HepG2 (cell line): ENCODE measurements around the gene KCTD19. TPM values are rescaled to one million over a fixed set of nuclear protein-coding genes. Genes with fewer than 3 reads are reported as not detected.

ENCODE experiments used
- SETDB1 ChIP-seq: sonication (generic); formaldehyde crosslinking; IDR thresholded peaks from 2 replicates; pipeline ENCODE4 v1.5.1; 2020; ENCODE audit warnings: missing genetic modification reagents, mild to moderate bottlenecking, borderline replicate concordance
- ZNF430 ChIP-seq: sonication (generic); formaldehyde crosslinking; IDR thresholded peaks from 2 replicates; pipeline ENCODE4 v1.9.0; 2021; ENCODE audit warnings: mild to moderate bottlenecking, missing genetic modification reagents
- ZNF891 ChIP-seq: sonication (generic); formaldehyde crosslinking; IDR thresholded peaks from 2 replicates; pipeline ENCODE4 v1.5.0; 2020; ENCODE audit warnings: mild to moderate bottlenecking, missing genetic modification reagents
- polyA plus RNA-seq, 8 experiments: library from polyadenylated mRNA; depleted of rRNA in 3 of 8; stranded (reverse) in 7 of 8; unstranded in 1 of 8; fragments of >200 nt; fragmentation: Illumina TruSeq in 4 of 8; extraction: Trizol in 4 of 8; gene quantifications; 2 replicates each; pipeline versions ENCODE4 v1.2.1 to v1.2.3, GENCODE V29; 2011 to 2016; ENCODE audit warnings: low read depth in 4 of 8, missing spikeins in 1 of 8, mixed read lengths in 1 of 8; ENCODE audit not compliant: insufficient read depth in 1 of 8
- total RNA-seq, 5 experiments: library from RNA; depleted of rRNA; stranded (reverse); fragments of >200 nt; fragmentation: Illumina TruSeq; extraction: Trizol; gene quantifications; 2 replicates each; pipeline ENCODE4 v1.2.3, GENCODE V29; 2016; ENCODE audit warnings: low read depth in 1 of 5
- TF ChIP-seq, protein P1 (sequence below): sonication (generic); formaldehyde crosslinking; IDR thresholded peaks from 2 replicates; pipeline ENCODE4 v1.4.0; 2020; ENCODE audit warnings: mild to moderate bottlenecking, missing genetic modification reagents
- TF ChIP-seq, protein P2 (sequence below): sonication (generic); formaldehyde crosslinking; IDR thresholded peaks from 2 replicates; pipeline ENCODE4 v1.8.1; 2022; ENCODE audit warnings: low read depth, mild to moderate bottlenecking, missing genetic modification reagents
- TF ChIP-seq, protein P3 (sequence below): sonication (generic); formaldehyde crosslinking; IDR thresholded peaks from 2 replicates; pipeline ENCODE4 v1.4.0; 2020; ENCODE audit warnings: mild to moderate bottlenecking, missing genetic modification reagents, borderline replicate concordance
- TF ChIP-seq, protein P4 (sequence below): sonication (generic); formaldehyde crosslinking; IDR thresholded peaks from 2 replicates; pipeline ENCODE4 v1.5.1; 2020; ENCODE audit warnings: missing genetic modification reagents, mild to moderate bottlenecking, borderline replicate concordance
- TF ChIP-seq, protein P5 (sequence below), 2 experiments: sonication (generic) in 1 of 2; formaldehyde crosslinking in 1 of 2; IDR thresholded peaks; 2 replicates each; pipeline versions ENCODE4 v1.6.1 to v1.9.0; 2014 to 2022; ENCODE audit warnings: antibody characterized with exemption in 1 of 2, borderline replicate concordance in 1 of 2, inconsistent platforms in 1 of 2, low read depth in 1 of 2, missing genetic modification reagents in 1 of 2
- TF ChIP-seq, protein P6 (sequence below): IDR thresholded peaks from 2 replicates; pipeline ENCODE4 v1.6.1; 2016; ENCODE audit warnings: low read depth

Gene KCTD19
- total and polyA plus RNA-seq, 2 of the 13 experiments (the other 11 are each of a cell fraction or from before 2014, with no cell fraction given): not detected

DNA sequence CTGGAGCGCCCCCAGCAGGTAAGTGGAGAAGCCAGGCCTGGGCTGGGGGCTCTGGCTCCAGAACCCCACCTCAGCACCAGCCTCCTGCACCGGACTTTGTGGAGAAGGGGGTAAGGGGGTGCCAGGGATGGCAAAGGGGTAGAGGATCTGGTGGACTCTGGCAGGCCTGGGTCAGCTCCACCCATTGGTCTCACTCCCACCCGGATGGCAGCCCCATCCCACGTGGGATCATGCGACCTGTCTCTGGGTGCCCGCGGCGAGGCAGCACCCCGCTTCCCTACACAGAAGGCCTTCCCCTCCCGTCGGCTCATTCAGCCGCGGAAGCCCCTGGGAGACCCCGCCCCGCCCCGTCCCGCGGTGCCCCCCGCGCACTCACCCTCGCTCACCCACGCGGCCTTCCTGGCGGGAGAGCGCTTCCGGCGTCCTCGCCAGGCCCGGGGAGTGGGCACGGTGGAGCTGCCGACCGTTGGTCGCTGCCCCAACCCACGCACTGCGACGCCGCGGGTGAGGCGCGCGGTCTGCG is 47.7 kb downstream of the KCTD19 start (continued):
- TF ChIP-seq ZNF891 (CRISPR knock-in tag): peak; percentile 79; the same call in 1 of the 2 replicates
- TF ChIP-seq, protein P1, sequence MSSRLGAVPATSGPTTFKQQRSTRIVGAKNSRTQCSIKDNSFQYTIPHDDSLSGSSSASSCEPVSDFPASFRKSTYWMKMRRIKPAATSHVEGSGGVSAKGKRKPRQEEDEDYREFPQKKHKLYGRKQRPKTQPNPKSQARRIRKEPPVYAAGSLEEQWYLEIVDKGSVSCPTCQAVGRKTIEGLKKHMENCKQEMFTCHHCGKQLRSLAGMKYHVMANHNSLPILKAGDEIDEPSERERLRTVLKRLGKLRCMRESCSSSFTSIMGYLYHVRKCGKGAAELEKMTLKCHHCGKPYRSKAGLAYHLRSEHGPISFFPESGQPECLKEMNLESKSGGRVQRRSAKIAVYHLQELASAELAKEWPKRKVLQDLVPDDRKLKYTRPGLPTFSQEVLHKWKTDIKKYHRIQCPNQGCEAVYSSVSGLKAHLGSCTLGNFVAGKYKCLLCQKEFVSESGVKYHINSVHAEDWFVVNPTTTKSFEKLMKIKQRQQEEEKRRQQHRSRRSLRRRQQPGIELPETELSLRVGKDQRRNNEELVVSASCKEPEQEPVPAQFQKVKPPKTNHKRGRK: no peak
- TF ChIP-seq, protein P2, sequence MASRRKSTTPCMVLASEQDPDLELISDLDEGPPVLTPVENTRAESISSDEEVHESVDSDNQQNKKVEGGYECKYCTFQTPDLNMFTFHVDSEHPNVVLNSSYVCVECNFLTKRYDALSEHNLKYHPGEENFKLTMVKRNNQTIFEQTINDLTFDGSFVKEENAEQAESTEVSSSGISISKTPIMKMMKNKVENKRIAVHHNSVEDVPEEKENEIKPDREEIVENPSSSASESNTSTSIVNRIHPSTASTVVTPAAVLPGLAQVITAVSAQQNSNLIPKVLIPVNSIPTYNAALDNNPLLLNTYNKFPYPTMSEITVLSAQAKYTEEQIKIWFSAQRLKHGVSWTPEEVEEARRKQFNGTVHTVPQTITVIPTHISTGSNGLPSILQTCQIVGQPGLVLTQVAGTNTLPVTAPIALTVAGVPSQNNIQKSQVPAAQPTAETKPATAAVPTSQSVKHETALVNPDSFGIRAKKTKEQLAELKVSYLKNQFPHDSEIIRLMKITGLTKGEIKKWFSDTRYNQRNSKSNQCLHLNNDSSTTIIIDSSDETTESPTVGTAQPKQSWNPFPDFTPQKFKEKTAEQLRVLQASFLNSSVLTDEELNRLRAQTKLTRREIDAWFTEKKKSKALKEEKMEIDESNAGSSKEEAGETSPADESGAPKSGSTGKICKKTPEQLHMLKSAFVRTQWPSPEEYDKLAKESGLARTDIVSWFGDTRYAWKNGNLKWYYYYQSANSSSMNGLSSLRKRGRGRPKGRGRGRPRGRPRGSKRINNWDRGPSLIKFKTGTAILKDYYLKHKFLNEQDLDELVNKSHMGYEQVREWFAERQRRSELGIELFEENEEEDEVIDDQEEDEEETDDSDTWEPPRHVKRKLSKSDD: no peak
- no peak for TF ChIP-seq ZNF430
- no peak for TF ChIP-seq SETDB1 (CRISPR knock-in tag)
- TF ChIP-seq, protein P3, sequence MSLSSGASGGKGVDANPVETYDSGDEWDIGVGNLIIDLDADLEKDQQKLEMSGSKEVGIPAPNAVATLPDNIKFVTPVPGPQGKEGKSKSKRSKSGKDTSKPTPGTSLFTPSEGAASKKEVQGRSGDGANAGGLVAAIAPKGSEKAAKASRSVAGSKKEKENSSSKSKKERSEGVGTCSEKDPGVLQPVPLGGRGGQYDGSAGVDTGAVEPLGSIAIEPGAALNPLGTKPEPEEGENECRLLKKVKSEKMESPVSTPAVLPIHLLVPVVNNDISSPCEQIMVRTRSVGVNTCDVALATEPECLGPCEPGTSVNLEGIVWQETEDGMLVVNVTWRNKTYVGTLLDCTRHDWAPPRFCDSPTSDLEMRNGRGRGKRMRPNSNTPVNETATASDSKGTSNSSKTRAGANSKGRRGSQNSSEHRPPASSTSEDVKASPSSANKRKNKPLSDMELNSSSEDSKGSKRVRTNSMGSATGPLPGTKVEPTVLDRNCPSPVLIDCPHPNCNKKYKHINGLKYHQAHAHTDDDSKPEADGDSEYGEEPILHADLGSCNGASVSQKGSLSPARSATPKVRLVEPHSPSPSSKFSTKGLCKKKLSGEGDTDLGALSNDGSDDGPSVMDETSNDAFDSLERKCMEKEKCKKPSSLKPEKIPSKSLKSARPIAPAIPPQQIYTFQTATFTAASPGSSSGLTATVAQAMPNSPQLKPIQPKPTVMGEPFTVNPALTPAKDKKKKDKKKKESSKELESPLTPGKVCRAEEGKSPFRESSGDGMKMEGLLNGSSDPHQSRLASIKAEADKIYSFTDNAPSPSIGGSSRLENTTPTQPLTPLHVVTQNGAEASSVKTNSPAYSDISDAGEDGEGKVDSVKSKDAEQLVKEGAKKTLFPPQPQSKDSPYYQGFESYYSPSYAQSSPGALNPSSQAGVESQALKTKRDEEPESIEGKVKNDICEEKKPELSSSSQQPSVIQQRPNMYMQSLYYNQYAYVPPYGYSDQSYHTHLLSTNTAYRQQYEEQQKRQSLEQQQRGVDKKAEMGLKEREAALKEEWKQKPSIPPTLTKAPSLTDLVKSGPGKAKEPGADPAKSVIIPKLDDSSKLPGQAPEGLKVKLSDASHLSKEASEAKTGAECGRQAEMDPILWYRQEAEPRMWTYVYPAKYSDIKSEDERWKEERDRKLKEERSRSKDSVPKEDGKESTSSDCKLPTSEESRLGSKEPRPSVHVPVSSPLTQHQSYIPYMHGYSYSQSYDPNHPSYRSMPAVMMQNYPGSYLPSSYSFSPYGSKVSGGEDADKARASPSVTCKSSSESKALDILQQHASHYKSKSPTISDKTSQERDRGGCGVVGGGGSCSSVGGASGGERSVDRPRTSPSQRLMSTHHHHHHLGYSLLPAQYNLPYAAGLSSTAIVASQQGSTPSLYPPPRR: no peak; the same call in 1 of the 2 replicates
- TF ChIP-seq, protein P4, sequence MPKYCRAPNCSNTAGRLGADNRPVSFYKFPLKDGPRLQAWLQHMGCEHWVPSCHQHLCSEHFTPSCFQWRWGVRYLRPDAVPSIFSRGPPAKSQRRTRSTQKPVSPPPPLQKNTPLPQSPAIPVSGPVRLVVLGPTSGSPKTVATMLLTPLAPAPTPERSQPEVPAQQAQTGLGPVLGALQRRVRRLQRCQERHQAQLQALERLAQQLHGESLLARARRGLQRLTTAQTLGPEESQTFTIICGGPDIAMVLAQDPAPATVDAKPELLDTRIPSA (CRISPR knock-in tag): no peak
- TF ChIP-seq, protein P5, sequence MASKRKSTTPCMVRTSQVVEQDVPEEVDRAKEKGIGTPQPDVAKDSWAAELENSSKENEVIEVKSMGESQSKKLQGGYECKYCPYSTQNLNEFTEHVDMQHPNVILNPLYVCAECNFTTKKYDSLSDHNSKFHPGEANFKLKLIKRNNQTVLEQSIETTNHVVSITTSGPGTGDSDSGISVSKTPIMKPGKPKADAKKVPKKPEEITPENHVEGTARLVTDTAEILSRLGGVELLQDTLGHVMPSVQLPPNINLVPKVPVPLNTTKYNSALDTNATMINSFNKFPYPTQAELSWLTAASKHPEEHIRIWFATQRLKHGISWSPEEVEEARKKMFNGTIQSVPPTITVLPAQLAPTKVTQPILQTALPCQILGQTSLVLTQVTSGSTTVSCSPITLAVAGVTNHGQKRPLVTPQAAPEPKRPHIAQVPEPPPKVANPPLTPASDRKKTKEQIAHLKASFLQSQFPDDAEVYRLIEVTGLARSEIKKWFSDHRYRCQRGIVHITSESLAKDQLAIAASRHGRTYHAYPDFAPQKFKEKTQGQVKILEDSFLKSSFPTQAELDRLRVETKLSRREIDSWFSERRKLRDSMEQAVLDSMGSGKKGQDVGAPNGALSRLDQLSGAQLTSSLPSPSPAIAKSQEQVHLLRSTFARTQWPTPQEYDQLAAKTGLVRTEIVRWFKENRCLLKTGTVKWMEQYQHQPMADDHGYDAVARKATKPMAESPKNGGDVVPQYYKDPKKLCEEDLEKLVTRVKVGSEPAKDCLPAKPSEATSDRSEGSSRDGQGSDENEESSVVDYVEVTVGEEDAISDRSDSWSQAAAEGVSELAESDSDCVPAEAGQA (IDR thresholded peaks at IDR 0.05; ENCODE audit: low read depth): no peak
- TF ChIP-seq, protein P5 (CRISPR knock-in tag; IDR thresholded peaks at IDR 0.05; ENCODE audit: borderline replicate concordance): no peak
- TF ChIP-seq, protein P6, sequence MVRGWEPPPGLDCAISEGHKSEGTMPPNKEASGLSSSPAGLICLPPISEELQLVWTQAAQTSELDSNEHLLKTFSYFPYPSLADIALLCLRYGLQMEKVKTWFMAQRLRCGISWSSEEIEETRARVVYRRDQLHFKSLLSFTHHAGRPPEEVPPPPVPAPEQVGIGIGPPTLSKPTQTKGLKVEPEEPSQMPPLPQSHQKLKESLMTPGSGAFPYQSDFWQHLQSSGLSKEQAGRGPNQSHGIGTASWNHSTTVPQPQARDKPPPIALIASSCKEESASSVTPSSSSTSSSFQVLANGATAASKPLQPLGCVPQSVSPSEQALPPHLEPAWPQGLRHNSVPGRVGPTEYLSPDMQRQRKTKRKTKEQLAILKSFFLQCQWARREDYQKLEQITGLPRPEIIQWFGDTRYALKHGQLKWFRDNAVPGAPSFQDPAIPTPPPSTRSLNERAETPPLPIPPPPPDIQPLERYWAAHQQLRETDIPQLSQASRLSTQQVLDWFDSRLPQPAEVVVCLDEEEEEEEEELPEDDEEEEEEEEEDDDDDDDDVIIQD: peak; percentile 28; the same call in 1 of the 2 replicates
